KMS-11 (cell line): ENCODE data around the gene LIN7C.
A peak's percentile ranks its signal among the peaks of the same experiment; 100 is the strongest.

Experiments used
- H2AFZ ChIP-seq: fragments of 200-600 bp; sonication (generic); 2 replicates; pipeline ENCODE4 v1.6.1; 2016; ENCODE audit warnings: antibody characterized with exemption, mixed run types, low read depth
- H3K27ac ChIP-seq: fragments of 200-600 bp; sonication (generic); 2 replicates; pipeline ENCODE4 v1.6.1; 2016; ENCODE audit warnings: mild to moderate bottlenecking, mixed run types
- H3K27me3 ChIP-seq: fragments of 200-600 bp; sonication (generic); 2 replicates; pipeline ENCODE4 v1.6.1; 2017; ENCODE audit warnings: mild to moderate bottlenecking, low read depth, mixed run types, moderate library complexity; ENCODE audit not compliant: insufficient read depth
- H3K36me3 ChIP-seq: fragments of 200-600 bp; sonication (generic); 2 replicates; pipeline ENCODE4 v1.6.1; 2017; ENCODE audit warnings: mild to moderate bottlenecking, mixed run types; ENCODE audit not compliant: insufficient read depth
- H3K4me1 ChIP-seq: fragments of 200-600 bp; sonication (generic); 2 replicates; pipeline ENCODE4 v1.6.1; 2016; ENCODE audit warnings: mild to moderate bottlenecking, low read depth, mixed run types; ENCODE audit not compliant: poor library complexity, severe bottlenecking
- H3K4me2 ChIP-seq: fragments of 200-600 bp; sonication (generic); 2 replicates; pipeline ENCODE4 v1.7.0; 2016; ENCODE audit warnings: mild to moderate bottlenecking, mixed run types
- H3K4me3 ChIP-seq: fragments of 200-600 bp; sonication (generic); IDR thresholded peaks from 2 replicates; pipeline ENCODE4 v1.6.1; 2017; ENCODE audit warnings: low read depth, low read length, mixed read lengths; ENCODE audit not compliant: insufficient read depth
- H3K79me2 ChIP-seq: fragments of 200-600 bp; sonication (generic); 2 replicates; pipeline ENCODE4 v1.6.1; 2016; ENCODE audit warnings: low read depth, mixed run types; ENCODE audit not compliant: insufficient read depth
- H3K9ac ChIP-seq: fragments of 200-600 bp; sonication (generic); 2 replicates; pipeline ENCODE4 v1.6.1; 2016; ENCODE audit warnings: mild to moderate bottlenecking, mixed run types
- H4K20me1 ChIP-seq: fragments of 200-600 bp; sonication (generic); 2 replicates; pipeline ENCODE4 v1.6.1; 2016; ENCODE audit warnings: mild to moderate bottlenecking, mixed run types; ENCODE audit not compliant: insufficient read depth
- TF ChIP-seq, protein P1 (sequence below): fragments of 200-600 bp; sonication (generic); conservative IDR thresholded peaks from 2 replicates; pipeline ENCODE4 v1.6.1; 2017; ENCODE audit warnings: low read depth, mild to moderate bottlenecking, antibody characterized with exemption, low read length, moderate library complexity, mixed read lengths

The LIN7C gene

DNA sequence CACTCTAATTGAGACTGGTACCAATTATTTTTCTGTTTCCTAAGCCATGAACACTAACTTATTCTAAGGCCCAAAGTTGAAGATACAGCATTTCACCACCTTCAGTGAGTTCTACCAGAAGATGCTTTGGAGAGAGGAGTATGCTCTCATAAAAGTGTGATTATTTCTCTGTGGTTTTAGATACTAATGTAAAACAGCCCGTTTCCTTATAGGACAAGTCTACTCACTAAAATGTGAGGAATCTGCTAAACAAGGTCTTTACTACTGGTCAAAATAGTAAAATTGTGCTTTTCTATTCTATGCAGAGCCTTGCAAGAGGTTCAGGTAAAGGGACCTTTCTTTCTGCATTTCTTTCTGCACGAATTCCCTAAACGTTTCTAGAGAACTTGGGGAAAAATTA lies 36.4 kb downstream of the LIN7C start:
- no peak overlapping the region for H3K4me3 ChIP-seq
- no peak overlapping the region for H3K9ac ChIP-seq
- no peaks in the 10 kb centered on the region for H4K20me1 ChIP-seq
- H3K79me2 ChIP-seq = peaks cover 25% of the 10 kb centered on the region; the same call in 1 of the 2 replicates
- TF ChIP-seq, protein P1, sequence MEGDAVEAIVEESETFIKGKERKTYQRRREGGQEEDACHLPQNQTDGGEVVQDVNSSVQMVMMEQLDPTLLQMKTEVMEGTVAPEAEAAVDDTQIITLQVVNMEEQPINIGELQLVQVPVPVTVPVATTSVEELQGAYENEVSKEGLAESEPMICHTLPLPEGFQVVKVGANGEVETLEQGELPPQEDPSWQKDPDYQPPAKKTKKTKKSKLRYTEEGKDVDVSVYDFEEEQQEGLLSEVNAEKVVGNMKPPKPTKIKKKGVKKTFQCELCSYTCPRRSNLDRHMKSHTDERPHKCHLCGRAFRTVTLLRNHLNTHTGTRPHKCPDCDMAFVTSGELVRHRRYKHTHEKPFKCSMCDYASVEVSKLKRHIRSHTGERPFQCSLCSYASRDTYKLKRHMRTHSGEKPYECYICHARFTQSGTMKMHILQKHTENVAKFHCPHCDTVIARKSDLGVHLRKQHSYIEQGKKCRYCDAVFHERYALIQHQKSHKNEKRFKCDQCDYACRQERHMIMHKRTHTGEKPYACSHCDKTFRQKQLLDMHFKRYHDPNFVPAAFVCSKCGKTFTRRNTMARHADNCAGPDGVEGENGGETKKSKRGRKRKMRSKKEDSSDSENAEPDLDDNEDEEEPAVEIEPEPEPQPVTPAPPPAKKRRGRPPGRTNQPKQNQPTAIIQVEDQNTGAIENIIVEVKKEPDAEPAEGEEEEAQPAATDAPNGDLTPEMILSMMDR = no peak
- no peak overlapping the region for H2AFZ ChIP-seq
- no peak overlapping the region for H3K27ac ChIP-seq
- H3K27me3 ChIP-seq = no peaks in the 10 kb centered on the region
- H3K36me3 ChIP-seq = no peaks in the 10 kb centered on the region
- 0 out of 2 replicates have a peak overlapping the region, but pooled peaks have one; percentile 87 for H3K4me2 ChIP-seq
- H3K4me1 ChIP-seq = peaks cover 17% of the 10 kb centered on the region

DNA sequence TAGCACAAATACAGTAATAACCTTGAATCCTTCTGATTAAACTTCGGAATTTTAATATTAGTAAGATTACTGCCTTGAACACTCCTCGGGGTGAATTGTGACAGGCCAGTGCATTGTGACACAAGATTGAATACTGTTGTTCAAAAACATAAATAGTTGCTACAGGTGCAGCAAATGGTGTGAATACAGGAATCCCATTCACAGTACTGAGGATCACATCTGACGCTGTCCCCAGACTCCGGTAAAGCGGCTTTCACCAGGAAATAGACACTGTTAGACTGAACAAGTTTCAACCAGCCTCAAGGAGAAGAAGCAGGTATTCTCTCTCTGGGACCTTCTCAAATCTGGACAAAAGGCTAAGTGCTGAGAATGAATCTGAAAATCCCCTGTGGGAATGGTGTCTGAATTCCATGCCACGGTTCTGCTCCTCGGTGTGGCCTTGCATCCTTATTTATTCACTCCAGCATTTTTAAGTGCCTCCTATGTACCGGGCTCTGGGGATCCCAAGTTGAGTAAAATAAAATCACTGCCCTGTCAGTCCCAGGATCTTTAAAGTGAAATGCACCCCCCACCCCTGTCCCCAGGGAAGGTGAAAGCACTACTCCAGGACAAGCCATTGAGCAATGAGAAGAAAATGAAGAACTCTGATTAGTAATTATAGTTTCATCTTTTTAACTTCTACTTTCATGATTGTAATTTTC lies 37.4 kb downstream of the LIN7C start:
- Histone ChIP-seq H3K36me3 (no peaks in the 10 kb centered on the region), H3K27me3 (no peaks in the 10 kb centered on the region), H3K79me2 (peaks cover 32% of the 10 kb centered on the region; the same call in 1 of the 2 replicates), H2AFZ (no peak overlapping the region), H3K4me1 (peaks cover 17% of the 10 kb centered on the region), H3K9ac (no peak overlapping the region), H3K27ac (no peak overlapping the region), H4K20me1 (no peaks in the 10 kb centered on the region), H3K4me3 (no peak overlapping the region), H3K4me2 (no peak overlapping the region; the same call in 1 of the 2 replicates)
- TF ChIP-seq, protein P1 = no peak

DNA sequence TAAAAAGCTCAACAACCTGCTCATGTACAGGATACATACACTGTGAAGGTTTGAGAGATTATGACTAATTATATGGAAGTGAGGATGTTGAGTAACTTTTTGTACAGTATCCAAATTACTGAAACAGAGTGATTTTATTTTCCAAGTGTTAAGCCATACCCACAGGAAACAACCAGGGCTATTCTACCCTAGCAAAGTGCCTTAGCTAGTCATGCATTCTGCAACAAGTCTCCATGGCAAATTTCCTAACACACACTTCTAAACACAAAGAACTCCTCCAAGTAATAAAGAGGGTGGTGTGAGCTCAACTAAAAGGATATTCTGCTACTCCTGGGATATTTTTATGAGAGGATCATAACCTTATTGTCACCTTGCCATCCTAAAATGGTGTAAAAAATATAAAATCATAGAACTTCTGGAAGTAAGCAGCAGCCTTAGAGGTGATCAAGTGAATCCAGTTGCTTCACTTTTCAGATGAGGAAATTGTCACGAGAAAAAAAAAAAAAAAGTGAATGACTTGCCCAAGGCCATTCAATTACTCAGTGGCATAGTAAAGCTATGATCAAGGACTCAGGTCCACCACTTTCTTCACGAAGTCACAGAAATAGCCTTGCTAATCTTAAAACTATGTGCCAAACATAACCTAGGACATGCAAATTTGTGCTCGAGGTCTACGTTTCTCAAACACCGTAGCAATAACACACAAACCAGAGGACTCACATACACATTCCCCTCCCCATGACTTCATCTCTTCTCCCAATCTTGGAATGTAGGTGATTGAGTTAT lies 38.2 kb downstream of the LIN7C start:
- Histone ChIP-seq H3K27me3 (no peaks in the 10 kb centered on the region), H3K27ac (no peak overlapping the region), H3K36me3 (no peaks in the 10 kb centered on the region), H3K4me3 (no peak overlapping the region), H4K20me1 (no peaks in the 10 kb centered on the region), H2AFZ (no peak overlapping the region), H3K9ac (no peak overlapping the region), H3K4me1 (peaks cover 17% of the 10 kb centered on the region), H3K79me2 (peaks cover 33% of the 10 kb centered on the region; the same call in 1 of the 2 replicates), H3K4me2 (no peak overlapping the region)
- TF ChIP-seq, protein P1 = no peak

DNA sequence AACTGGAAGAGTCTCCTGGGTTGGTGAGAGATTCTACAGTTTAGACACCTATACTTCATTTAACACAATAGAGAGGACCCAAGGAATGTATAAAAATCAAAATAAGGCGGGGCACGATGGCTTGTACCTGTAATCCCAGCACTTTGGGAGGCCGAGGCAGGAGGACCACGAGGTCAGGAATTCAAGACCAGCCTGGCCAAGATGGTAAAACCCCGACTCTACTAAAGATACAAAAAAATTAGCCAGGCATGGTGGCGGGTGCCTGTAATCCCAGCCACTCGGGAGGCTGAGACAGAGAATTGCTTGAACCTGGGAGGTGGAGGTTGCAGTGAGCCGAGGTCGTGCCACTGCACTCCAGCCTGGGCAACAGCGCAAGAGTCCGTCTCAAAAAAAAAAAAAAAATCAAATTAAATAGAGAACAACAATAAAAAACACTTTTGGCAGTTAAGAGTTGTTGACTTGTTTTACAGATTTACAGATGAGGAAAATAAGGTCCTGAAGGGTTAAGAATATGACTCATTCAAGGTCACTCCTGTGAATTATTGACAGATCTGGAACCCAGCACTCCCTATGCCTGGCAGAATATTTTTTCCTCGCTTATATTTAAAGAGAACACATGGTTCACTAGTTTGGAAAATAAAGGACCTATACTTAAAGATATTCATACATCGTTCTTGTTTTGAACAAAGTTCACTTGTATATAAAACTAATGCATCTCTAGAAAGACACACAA lies 39.2 kb downstream of the LIN7C start:
- no peaks in the 10 kb centered on the region for H4K20me1 ChIP-seq
- H3K36me3 ChIP-seq = no peaks in the 10 kb centered on the region
- peaks cover 33% of the 10 kb centered on the region; the same call in 1 of the 2 replicates for H3K79me2 ChIP-seq
- H3K9ac ChIP-seq = no peak overlapping the region
- H3K27ac ChIP-seq = no peak overlapping the region
- no peak overlapping the region for H3K4me3 ChIP-seq
- peaks cover 17% of the 10 kb centered on the region for H3K4me1 ChIP-seq
- no peak overlapping the region for H3K4me2 ChIP-seq
- no peak overlapping the region for H2AFZ ChIP-seq
- no peaks in the 10 kb centered on the region for H3K27me3 ChIP-seq
- TF ChIP-seq, protein P1 = no peak
